Measurements from ENCODE around the gene CHRNE.

CHRNE gene

DNA sequence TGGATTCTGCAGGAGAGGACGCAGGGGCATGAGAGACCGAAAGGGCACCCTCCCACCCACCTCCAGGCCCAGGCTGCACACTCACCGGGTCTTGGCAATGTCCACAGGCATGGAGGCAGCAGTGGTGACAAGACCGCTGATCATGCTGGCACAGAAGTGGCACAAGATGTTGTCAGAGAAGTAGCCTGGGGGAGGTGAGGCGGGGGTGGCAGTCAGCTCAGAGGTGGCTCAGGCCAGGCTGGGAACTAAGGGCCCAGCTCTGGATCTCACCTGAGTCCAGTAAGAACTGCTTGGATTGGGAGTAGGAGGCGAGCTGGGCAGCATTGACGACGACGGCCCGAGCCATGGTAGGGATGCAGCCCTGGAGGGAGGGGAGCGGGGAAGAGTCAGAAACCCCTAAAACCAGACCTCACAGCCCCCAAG, 35.2 kb upstream of the CHRNE start:
- peaks cover 41% of the 10 kb centered on the region for H3K36me3 ChIP-seq
- H3K27me3 ChIP-seq, result peaks cover 15% of the 10 kb centered on the region
- H3K27ac ChIP-seq, result peak overlapping the region; percentile 96
- no peak for TF ChIP-seq CTCF (IDR thresholded peaks at IDR 0.05)
- peaks cover 51 to 66% of the 10 kb centered on the region in 2 experiments for H3K4me1 ChIP-seq (ENCODE audit: control insufficient read depth in 1 of 2, insufficient read depth in 1 of 2, low read depth in 1 of 2, low read length in 1 of 2)
- H3K9me3 ChIP-seq, result no peaks in the 10 kb centered on the region
- no peak overlapping the region for H3K4me3 ChIP-seq (ENCODE audit: low read depth in 1 of 2, low read length in 1 of 2)

DNA sequence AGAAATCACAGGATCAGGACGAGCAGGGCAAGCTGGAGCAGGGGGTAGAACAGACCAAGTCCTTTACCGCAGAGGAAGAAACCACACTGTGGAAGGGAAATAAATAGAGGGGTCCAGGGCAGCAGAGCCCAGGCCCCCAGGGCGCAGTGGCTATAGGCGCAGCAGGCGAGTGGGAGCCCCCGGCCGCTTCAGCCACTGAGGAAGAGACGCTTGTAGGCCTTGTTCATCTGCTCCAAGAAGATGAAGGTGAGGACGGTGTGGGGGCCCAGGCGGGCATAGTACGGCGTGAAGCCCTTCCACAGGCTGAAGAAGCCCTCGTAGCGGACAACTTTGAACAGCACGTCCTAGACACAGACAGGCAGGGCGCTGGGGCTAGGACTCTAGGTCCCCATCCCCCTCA, 34.7 kb upstream of the CHRNE start:
- Histone ChIP-seq H3K4me1 (ENCODE audit: control insufficient read depth in 1 of 2, insufficient read depth in 1 of 2, low read depth in 1 of 2, low read length in 1 of 2) (peaks cover 46 to 61% of the 10 kb centered on the region in 2 experiments), H3K27ac (peak overlapping the region; percentile 27), H3K36me3 (peaks cover 35% of the 10 kb centered on the region), H3K27me3 (peaks cover 16% of the 10 kb centered on the region), H3K4me3 (ENCODE audit: low read depth in 1 of 2, low read length in 1 of 2) (no peak overlapping the region), H3K9me3 (no peaks in the 10 kb centered on the region)
- no peak for TF ChIP-seq CTCF (IDR thresholded peaks at IDR 0.05)

GRCh38 chr17:4936436-4936835, 33.5 kb upstream of the CHRNE start:
- no peak for TF ChIP-seq CTCF (IDR thresholded peaks at IDR 0.05)

GRCh38 chr17:4935650-4936049, 32.8 kb upstream of the CHRNE start:
- H3K27ac ChIP-seq, result no peak overlapping the region

More at GRCh38 chr17:4936436-4936835, 33.5 kb upstream of the CHRNE start:
- peaks cover 16% of the 10 kb centered on the region for H3K27me3 ChIP-seq
- no peak overlapping the region for H3K4me3 ChIP-seq (ENCODE audit: low read depth in 1 of 2, low read length in 1 of 2)
- H3K4me1 ChIP-seq (ENCODE audit: control insufficient read depth in 1 of 2, insufficient read depth in 1 of 2, low read depth in 1 of 2, low read length in 1 of 2), result peaks cover 35 to 56% of the 10 kb centered on the region in 2 experiments
- no peaks in the 10 kb centered on the region for H3K9me3 ChIP-seq
- peaks cover 28% of the 10 kb centered on the region for H3K36me3 ChIP-seq
- no peak overlapping the region for H3K27ac ChIP-seq

DNA sequence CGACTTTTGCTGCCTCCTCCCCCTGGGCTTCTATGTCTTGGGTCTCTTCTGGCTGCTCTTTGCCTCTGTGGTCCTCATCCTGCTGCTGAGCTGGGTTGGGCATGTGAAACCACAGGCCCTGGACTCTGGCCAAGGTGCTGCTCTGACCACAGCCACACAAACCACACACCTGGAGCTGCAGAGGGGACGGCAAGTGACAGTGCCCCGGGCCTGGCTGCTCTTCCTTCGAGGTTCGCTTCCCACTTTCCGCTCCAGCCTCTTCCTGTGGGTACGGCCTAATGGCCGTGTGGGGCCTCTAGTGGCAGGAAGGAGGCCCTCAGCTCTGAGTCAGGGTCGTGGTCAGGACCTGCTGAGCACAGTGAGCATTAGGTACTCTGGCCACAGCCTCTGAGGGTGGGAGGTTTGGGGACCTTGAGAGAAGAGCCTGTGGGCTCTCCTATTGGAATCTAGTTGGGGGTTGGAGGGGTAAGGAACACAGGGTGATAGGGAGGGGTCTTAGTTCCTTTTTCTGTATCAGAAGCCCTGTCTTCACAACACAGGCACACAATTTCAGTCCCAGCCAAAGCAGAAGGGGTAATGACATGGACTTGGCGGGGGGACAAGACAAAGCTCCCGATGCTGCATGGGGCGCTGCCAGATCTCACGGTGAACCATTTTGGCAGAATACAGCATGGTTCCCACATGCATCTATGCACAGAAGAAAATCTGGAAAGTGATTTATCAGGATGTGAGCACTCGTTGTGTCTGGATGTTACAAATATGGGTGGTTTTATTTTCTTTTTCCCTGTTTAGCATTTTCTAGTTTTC, 31.5 kb upstream of the CHRNE start:
- Histone ChIP-seq H3K4me3 (ENCODE audit: low read depth in 1 of 2, low read length in 1 of 2) (no peak overlapping the region), H3K27me3 (peaks cover 16% of the 10 kb centered on the region)

More at GRCh38 chr17:4935650-4936049, 32.8 kb upstream of the CHRNE start:
- peaks cover 16% of the 10 kb centered on the region for H3K27me3 ChIP-seq
- H3K36me3 ChIP-seq, result peaks cover 31% of the 10 kb centered on the region
- H3K4me3 ChIP-seq (ENCODE audit: low read depth in 1 of 2, low read length in 1 of 2), result no peak overlapping the region
- peaks cover 27 to 48% of the 10 kb centered on the region in 2 experiments for H3K4me1 ChIP-seq (ENCODE audit: control insufficient read depth in 1 of 2, insufficient read depth in 1 of 2, low read depth in 1 of 2, low read length in 1 of 2)
- TF ChIP-seq CTCF (IDR thresholded peaks at IDR 0.05), result no peak
- no peaks in the 10 kb centered on the region for H3K9me3 ChIP-seq

More for the DNA sequence above, 31.5 kb upstream of the CHRNE start:
- H3K27ac ChIP-seq, result peak overlapping the region; percentile 44
- H3K4me1 ChIP-seq (ENCODE audit: control insufficient read depth in 1 of 2, insufficient read depth in 1 of 2, low read depth in 1 of 2, low read length in 1 of 2), result peaks cover 24 to 35% of the 10 kb centered on the region in 2 experiments
- H3K36me3 ChIP-seq, result peaks cover 32% of the 10 kb centered on the region
- TF ChIP-seq CTCF (IDR thresholded peaks at IDR 0.05), result no peak
- H3K9me3 ChIP-seq, result no peaks in the 10 kb centered on the region
